ENCODE data around the gene ACSL3.

Gene ACSL3

GRCh38 chr2:222892761-222893160 is 31.9 kb downstream of the ACSL3 start:
- no peak for TF ChIP-seq EZH2phosphoT487 (IDR thresholded peaks at IDR 0.05; ENCODE audit: borderline replicate concordance, low read length)
- no peak for TF ChIP-seq CTCF (IDR thresholded peaks at IDR 0.05; ENCODE audit: low read depth, low read length, poor library complexity, severe bottlenecking)
- H3K4me2 ChIP-seq (ENCODE audit: low read length): no peak overlapping the region

DNA sequence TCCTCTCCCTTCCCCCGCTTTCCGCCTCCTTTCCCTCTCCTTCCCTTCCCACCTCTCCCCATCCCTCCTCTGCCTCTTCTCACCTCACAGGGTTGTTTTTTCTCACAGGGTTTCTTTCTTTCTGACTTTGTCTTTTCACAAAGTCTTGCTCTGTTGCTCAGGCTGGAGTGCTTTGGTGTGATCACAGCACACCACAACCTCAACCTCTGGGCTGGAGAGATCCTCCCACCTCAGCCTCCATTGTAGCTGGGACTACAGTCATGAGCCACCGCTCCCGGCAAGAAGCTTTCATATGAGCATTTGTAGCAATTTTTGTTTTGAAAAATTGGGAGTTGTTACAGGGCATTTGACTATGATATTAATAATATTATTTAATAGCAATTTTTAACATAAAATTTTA is 32.9 kb downstream of the ACSL3 start:
- no peak overlapping the region for H3K4me2 ChIP-seq (ENCODE audit: low read length)
- H3K4me1 ChIP-seq (ENCODE audit: control insufficient read depth, low read length): peaks cover 19% of the 10 kb centered on the region
- H3K27ac ChIP-seq (ENCODE audit: low read depth, low read length): no peak overlapping the region
- 0 out of 2 replicates have a peak, but pooled peaks cover 2% of the 10 kb centered on the region for H3F3A ChIP-seq (ENCODE audit: control insufficient read depth, insufficient read depth)
- H3K9me2 ChIP-seq (replicated peaks; ENCODE audit: control insufficient read depth, low read length): no peaks in the 10 kb centered on the region
- no peak for TF ChIP-seq CTCF (IDR thresholded peaks at IDR 0.05; ENCODE audit: low read depth, low read length, poor library complexity, severe bottlenecking)
- TF ChIP-seq EZH2phosphoT487 (IDR thresholded peaks at IDR 0.05; ENCODE audit: borderline replicate concordance, low read length): no peak
- H3K36me3 ChIP-seq (ENCODE audit: control insufficient read depth, low read length): peaks cover 3% of the 10 kb centered on the region; the same call in 1 of the 2 replicates
- H3K27me3 ChIP-seq (ENCODE audit: control insufficient read depth, low read length): no peaks in the 10 kb centered on the region
- H3K79me2 ChIP-seq (ENCODE audit: control insufficient read depth, low read length): peaks cover 66% of the 10 kb centered on the region
- no peaks in the 10 kb centered on the region for H3K9me3 ChIP-seq (ENCODE audit: control insufficient read depth, insufficient read depth, low read length)
- no peak overlapping the region for H3K4me3 ChIP-seq (ENCODE audit: low read length)
- H4K20me1 ChIP-seq (ENCODE audit: control insufficient read depth, insufficient read depth, low read depth, low read length): 0 out of 2 replicates have a peak, but pooled peaks cover 3% of the 10 kb centered on the region

More at GRCh38 chr2:222892761-222893160, 31.9 kb downstream of the ACSL3 start:
- Histone ChIP-seq H3F3A (ENCODE audit: control insufficient read depth, insufficient read depth) (0 out of 2 replicates have a peak, but pooled peaks cover 2% of the 10 kb centered on the region), H3K4me3 (ENCODE audit: low read length) (no peak overlapping the region), H4K20me1 (ENCODE audit: control insufficient read depth, insufficient read depth, low read depth, low read length) (0 out of 2 replicates have a peak, but pooled peaks cover 3% of the 10 kb centered on the region), H3K79me2 (ENCODE audit: control insufficient read depth, low read length) (peaks cover 64% of the 10 kb centered on the region), H3K4me1 (ENCODE audit: control insufficient read depth, low read length) (peaks cover 15% of the 10 kb centered on the region), H3K27me3 (ENCODE audit: control insufficient read depth, low read length) (no peaks in the 10 kb centered on the region), H3K9me2 (replicated peaks; ENCODE audit: control insufficient read depth, low read length) (no peaks in the 10 kb centered on the region), H3K36me3 (ENCODE audit: control insufficient read depth, low read length) (peaks cover 6% of the 10 kb centered on the region; the same call in 1 of the 2 replicates), H3K27ac (ENCODE audit: low read depth, low read length) (no peak overlapping the region), H3K9me3 (ENCODE audit: control insufficient read depth, insufficient read depth, low read length) (no peaks in the 10 kb centered on the region)

GRCh38 chr2:222895144-222895543 is 34.3 kb downstream of the ACSL3 start:
- Histone ChIP-seq H3K9me3 (ENCODE audit: control insufficient read depth, insufficient read depth, low read length) (no peaks in the 10 kb centered on the region), H3K27me3 (ENCODE audit: control insufficient read depth, low read length) (no peaks in the 10 kb centered on the region), H4K20me1 (ENCODE audit: control insufficient read depth, insufficient read depth, low read depth, low read length) (0 out of 2 replicates have a peak, but pooled peaks cover 3% of the 10 kb centered on the region), H3K4me3 (ENCODE audit: low read length) (no peak overlapping the region), H3K27ac (ENCODE audit: low read depth, low read length) (no peak overlapping the region), H3K79me2 (ENCODE audit: control insufficient read depth, low read length) (peaks cover 68% of the 10 kb centered on the region), H3K4me1 (ENCODE audit: control insufficient read depth, low read length) (peaks cover 19% of the 10 kb centered on the region), H3F3A (ENCODE audit: control insufficient read depth, insufficient read depth) (0 out of 2 replicates have a peak, but pooled peaks cover 2% of the 10 kb centered on the region), H3K9me2 (replicated peaks; ENCODE audit: control insufficient read depth, low read length) (no peaks in the 10 kb centered on the region), H3K4me2 (ENCODE audit: low read length) (no peak overlapping the region), H3K36me3 (ENCODE audit: control insufficient read depth, low read length) (0 out of 2 replicates have a peak, but pooled peaks cover 3% of the 10 kb centered on the region)
- TF ChIP-seq CTCF (IDR thresholded peaks at IDR 0.05; ENCODE audit: low read depth, low read length, poor library complexity, severe bottlenecking) (no peak), EZH2phosphoT487 (IDR thresholded peaks at IDR 0.05; ENCODE audit: borderline replicate concordance, low read length) (no peak)

All from DOHH2 (cell line).